GM20431 (cell line): ENCODE data around the gene SLC35D3.
"Not testable (repeated sequence)": the region's sequence is repeated elsewhere in the genome, so short reads cannot be mapped to it uniquely, and the experiment has no call there.

Experiments
- in situ Hi-C: fragments of 300-500 bp; cut with MseI, MboI; formaldehyde crosslinking; loops from one replicate; pipeline ENCODE4 v1.15.0; 2020; ENCODE audit warnings: low sequenced_read_pairs; ENCODE audit not compliant: unreplicated experiment

SLC35D3 gene

DNA sequence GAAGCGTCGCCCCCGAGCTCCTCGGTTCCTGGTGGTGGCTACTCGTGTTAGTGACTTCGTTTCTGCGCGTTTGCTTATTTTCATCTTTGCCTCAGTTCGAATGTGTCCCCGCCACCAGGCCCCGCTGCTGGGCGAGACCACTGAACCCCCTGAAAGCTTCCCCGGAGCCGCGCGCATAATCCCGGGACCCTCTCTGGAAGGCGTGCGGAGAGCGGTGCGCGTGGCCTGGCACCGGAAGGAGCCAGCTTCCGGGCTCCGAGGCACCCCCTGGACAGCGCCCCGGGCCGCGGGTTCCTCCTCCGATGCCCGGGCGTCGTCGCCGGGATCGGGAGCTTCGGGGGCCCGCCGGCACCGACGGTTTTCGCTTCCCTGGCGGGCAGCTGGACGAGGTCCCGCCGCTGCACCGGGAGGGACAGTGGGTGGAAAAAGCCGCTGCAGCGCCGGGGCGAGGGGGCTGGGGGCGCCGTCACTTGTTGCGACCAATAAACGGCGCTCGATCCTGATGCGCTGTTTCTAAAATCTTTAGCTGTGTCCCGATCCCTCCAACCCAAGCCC lies 643 bp upstream of the SLC35D3 start:
- in situ Hi-C loops = no loop called here

DNA sequence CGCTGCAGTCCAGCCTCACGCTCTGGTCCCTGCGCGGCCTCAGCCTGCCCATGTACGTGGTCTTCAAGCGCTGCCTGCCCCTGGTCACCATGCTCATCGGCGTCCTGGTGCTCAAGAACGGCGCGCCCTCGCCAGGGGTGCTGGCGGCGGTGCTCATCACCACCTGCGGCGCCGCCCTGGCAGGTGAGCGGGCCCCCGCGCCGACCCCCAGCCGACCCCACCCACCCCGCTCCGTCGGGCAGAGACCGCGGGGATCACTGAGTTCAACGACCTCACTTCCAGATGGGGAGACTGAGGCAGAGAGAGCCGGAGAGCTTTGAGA lies 545 bp downstream of the SLC35D3 start:
- in situ Hi-C loops = no loop called here

DNA sequence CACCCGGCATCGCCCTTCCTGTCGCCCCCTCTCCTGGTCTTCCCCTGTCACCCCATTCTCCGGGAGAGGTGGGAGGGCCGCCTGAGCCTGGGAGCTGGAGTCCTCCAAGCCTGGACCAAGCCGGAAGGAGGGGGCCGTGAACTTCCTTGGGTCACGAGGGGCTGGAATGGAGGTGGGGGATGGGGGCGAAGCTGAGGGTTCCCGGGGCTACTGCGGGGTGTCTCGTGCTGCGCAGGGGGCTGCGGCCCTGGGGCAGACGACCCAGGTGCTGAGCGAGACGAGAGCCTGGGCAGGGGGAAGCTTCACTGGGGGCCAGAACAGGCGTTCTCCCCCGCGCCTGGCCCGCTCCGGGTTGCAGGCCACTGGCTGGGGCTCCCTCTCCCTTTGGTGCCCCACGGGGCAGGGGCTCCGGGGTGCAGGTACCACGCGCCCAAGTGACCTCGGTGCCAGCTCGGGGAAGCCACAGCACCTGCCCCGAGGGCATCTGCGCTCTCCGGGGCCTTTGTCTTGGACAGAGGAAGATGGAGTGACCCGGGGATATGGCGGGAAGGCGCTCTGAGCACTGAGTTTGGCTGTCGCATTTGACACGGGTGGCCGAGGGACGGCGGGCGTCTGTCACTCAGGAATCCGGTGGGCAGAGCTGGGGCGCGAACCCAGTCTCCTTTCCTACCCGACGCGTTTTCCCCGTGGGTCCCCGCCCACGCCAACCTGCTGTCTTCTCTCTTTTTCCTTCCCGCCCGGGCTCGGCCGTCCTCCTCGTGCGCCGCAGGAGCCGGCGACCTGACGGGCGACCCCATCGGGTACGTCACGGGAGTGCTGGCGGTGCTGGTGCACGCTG lies 1.2 kb downstream of the SLC35D3 start:
- in situ Hi-C loops = no loop called here

DNA sequence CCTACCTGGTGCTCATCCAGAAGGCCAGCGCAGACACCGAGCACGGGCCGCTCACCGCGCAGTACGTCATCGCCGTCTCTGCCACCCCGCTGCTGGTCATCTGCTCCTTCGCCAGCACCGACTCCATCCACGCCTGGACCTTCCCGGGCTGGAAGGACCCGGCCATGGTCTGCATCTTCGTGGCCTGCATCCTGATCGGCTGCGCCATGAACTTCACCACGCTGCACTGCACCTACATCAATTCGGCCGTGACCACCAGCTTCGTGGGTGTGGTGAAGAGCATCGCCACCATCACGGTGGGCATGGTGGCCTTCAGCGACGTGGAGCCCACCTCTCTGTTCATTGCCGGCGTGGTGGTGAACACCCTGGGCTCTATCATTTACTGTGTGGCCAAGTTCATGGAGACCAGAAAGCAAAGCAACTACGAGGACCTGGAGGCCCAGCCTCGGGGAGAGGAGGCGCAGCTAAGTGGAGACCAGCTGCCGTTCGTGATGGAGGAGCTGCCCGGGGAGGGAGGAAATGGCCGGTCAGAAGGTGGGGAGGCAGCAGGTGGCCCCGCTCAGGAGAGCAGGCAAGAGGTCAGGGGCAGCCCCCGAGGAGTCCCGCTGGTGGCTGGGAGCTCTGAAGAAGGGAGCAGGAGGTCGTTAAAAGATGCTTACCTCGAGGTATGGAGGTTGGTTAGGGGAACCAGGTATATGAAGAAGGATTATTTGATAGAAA lies 2.0 kb downstream of the SLC35D3 start:
- in situ Hi-C loops = no loop called here

DNA sequence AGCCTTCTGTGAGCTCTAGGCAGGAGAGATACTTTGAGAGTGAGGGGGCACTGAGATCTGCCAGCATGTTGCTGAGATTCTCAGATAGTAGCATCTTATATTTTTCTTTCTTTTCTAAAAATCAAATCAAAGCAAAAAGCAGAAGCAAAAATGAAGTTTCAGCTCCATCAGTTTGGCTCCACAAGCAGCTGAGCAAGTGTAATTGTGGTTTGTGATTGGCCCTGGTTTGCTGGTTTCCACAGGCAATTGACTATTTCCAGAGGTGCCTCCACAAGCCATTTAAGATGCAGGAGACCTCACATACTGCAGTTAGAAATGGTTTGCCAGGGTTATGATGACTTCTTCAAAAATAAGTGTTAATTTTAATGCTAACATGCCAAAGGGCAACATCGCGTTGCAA lies 4.3 kb downstream of the SLC35D3 start:
- in situ Hi-C loops = no loop called here

DNA sequence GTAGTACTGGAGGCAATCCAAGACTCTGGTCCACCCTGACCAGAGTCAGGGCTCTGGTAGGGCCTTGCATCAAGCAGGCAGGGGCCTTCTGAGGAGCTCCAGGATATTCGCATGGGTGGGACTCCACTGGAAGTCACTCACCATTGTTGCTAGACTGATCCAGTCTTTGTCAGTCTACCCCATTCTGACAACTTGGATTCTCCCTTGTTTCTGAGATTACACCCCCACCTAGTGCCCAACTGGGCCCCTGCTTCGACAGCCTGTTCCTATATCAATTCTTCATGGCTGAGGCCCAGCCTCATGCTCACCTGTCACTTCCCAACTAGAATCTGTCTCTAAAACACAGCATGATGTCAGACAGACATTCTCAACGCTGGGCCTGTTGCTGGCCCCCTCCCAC lies 5.2 kb downstream of the SLC35D3 start:
- in situ Hi-C loops = no loop called here

DNA sequence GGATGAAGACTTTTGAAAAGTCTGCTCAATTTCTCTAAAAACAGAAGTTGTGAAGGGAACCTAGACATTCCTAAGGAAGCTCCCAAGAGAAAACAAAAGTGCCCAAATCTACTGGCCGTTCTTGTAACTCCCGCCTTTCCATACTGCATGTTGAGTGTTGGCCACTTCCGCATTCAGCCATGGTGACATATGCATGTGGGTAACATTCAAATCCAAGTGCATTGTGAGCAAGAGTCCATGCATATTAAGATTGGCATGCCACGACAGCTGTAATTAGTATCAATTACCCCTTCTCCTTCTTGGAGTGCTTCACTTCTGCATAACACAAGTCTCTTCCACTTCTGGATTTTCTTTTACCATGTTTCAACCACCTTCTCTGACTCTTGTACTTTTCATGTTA lies 8.4 kb downstream of the SLC35D3 start:
- in situ Hi-C loops = no loop called here

DNA sequence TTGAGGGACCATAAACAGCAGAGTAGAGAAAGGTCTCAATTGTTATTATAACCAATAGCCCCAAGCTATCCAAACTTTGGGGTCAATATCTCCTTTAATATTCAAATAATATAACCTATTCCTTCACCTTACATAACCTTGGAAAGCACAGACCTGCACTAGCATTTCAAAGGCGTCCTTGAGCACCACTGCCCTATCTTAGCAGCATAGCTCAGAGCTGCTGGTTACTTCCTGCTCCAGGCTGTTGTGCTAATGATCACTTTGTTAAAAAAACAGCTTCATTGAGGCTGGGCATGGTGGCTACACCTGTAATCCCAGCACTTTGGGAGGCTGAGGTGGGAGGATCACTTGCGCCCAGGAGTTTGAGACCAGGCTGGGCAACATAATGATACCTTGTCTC lies 10.5 kb downstream of the SLC35D3 start:
- in situ Hi-C loops = no loop called here

DNA sequence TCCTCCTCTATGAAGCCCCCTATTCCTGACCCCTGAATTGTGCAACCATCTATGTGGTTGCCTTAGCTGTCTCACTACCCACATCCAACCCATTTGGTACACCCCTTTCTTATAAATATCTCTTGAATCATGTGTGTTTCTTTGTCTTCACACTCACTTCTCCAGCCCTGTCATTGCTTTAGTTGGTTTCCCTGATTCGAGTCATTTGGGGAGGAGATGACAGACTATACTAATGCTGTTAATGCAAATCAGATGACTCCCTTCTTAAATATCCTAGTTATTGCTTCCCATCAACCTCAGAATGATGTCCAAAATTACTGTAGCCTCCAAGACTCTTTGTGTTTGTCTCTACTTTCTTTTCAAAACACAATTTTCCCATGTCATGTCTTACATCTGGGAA lies 23.0 kb downstream of the SLC35D3 start:
- in situ Hi-C loops = no loop called here

DNA sequence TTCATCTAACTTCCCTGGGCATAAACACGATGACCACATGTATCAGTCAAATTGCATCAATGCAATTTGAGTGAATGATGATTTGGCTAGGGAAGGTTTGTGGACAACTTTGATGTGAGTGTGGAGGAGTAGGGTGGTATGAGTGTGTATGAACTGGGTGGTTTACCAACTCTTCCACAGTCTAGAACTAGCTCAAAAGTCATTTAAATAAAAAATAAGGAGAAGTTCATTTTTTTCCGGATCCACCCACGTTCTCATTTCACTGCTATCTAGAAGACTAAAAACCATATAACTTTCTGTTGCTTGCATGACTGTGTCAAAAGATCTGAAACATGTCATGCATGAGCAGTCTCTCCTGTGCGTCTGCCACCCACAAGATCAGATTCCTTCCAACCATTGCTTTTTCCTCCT lies 23.6 kb downstream of the SLC35D3 start:
- in situ Hi-C loops = no loop called here

DNA sequence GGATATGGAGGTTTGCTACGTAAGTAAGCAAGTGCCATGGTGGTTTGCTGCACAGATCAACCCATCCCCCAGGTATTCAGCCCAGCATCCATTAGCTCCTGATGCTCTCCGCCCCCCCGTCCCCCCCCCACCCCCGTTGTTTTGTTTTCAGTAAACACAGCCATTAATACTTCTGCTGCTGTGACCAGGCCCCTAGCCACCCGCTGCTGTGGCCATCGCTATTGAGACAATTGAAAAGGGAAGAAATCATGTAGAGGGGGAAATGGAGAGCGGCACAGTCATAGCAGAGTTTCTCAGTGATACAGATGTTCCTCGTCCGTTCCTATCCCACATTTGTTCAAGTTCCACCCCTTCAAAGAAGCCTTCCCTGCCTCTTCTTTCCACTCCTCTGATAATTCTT lies 24.9 kb downstream of the SLC35D3 start:
- in situ Hi-C loops = no loop called here

DNA sequence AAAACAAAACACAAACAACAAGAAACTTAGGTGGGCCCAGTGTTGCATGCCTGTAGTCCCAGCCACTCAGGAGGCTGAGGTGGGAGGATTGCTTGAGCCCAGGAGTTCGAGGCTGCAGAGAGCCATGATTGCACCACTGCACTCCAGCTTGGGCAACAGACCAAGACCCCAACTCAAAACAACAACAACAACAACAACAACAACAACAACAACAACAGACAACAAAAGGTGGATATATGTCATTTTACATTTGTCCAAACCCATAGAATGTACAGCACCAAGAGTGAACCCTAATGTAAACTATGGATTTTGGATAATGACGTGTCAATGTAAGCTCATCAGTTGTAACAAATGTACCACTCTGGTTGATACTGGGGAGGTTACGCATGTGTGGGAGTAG lies 27.9 kb downstream of the SLC35D3 start:
- in situ Hi-C loops = not testable (repeated sequence)

DNA sequence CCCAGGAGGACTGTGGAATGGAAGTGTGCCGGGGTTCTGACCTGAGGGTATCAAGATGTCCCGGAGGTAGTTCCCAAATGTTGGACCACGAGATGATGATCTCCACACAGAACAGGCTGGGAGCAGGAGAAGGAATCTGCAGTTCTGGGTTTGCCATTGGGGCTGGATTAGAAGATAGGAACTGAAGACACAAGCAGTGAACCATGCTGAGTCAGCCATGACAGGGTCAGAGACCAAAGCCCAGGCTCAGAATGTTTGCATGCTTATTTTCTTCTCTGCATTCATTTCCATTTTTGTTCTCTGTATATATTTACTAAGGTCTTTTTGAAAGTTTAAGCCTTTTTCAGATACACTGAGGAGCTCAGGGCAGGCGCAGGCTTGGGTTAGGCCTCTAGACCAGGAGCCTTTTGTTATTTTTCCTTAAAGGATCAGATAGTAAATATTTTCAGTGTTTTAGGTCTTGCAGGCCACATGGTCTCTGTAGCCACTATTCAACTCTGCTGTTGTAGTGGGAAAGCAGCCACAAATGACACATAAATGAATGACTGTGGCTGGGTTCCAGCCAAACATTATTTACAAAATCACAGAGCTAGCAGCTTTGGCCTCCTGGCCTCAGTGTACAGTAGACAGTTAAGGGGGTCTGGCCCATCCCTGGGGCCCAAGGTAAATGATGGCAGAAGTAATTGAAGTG lies 28.5 kb downstream of the SLC35D3 start:
- in situ Hi-C loops = no loop called here

DNA sequence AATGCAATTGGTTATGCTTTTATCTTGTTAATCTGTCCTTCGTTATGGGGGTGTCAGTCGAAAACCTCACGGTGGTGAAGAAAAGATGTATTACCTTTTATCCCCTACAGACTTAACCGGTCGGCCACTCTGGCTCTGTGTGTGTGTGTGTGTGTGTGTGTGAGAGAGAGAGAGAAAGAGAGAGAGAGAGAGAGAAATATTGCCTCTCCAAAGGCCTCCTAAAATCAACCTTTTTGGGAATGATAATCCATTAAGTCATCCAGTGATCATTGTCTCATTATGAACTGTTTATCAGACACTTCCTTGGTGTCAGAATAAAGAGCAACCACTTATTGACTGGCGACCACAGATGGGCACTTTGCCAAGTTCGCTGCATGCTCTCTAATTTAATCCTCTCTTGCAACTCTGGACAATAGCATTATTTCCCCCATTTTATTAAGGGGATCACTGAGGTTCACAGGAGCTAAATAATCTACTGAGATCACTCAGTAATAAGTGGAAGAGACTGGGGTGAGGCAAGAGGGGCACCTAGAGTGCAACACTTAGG lies 30.7 kb downstream of the SLC35D3 start:
- in situ Hi-C loops = no loop called here

DNA sequence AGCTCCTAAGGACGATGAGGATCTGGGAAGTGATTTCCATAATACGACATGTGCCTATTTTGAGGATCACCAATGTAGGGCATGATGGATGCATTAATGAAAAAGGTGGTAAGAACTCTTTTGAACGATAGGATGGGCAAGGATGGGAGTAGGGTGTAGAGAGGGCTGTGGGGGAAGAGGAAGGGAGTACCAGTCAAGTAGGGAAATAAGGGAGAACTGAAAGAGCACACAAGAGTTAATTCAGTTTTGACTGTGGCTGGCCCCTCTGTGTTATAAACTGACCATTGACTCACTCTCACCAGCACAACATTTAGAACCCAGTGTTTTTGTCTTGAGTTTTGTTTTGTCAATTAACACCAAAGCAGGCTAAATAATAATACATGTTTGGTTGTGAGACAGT lies 33.0 kb downstream of the SLC35D3 start:
- in situ Hi-C loops = no loop called here

DNA sequence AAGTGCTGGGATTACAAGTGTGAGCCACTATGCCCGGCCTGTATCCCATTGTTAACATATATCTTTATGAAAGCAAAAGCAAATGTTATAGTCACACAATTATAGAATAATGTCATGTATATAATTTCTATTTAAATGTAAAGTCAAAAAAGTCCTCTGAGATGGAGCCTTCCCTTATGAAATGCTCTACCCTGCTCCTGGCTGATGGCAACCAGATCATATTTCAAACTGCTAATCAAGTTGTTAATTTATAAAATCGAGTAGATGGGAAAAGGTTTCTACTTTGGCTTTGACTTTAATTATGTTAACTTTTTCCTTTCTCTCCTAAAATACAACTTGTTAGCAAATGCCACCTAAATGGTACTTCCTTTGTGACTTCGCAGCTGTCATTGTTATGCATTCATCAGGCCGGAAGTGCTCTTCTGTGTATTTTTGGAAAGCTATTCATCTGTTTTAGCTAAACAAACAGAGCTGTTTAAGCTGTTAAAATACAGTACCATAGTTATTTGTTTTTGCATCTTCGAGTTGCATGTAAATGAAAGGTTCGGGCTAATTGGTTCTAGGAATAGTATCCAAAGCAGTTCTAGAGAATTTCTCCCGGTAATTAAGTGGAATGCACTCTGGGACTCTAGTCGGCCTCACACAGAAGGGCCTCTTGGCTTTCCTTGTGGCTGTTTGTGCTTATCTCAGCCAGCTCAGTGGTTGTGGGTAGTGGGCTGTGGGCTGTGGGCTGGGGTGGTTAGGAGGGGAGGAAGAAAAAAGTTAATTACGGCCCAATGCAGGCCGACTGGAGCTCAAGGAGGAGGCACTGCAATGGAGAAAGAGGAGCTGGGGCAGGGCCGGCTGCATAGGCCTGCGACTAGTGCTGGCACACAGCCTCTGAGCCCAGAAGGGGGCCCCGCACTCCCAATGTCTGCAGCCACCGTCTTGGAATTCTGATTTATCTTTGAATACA lies 34.8 kb downstream of the SLC35D3 start:
- in situ Hi-C loops = no loop called here

DNA sequence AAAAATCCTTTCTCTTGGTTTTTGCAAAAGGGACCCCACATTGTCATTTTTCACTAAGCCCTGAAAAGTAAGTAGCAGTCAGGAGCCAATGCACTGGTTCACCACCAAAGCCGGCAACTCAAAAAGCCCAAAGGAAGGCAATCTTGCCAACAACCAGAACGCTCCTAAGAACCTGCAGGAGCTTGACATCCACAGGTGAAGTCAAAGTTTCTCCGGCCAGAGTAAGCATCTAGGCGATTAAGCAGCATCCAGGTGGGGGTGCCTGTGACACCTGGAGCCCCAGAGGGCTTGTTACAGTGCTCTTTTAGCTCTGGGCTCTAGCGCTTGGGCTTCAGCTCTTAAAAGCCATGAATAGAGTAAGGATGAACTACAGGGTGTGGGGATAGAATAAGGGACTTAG lies 36.1 kb downstream of the SLC35D3 start:
- in situ Hi-C loops = no loop called here

DNA sequence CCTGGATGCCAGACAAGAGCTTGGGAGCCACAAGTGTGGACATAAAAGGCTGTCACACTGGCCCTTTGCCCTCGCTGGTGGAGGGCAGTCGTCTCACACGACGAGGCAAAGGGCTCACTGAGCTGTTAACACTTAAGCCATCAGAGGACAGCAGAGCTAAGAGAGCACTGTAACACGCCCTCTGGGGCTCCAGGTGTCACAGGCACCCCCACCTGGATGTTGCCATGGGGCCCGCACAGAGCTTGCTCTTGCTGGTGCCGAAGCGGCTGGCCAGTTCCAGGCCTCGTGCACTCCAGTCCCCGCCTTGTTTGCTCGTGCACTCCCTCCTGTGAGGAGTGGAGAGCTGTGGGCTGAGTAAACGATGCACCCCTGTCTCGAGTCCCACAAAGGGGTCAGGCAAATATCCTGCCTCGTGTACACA lies 37.4 kb downstream of the SLC35D3 start:
- in situ Hi-C loops = no loop called here

DNA sequence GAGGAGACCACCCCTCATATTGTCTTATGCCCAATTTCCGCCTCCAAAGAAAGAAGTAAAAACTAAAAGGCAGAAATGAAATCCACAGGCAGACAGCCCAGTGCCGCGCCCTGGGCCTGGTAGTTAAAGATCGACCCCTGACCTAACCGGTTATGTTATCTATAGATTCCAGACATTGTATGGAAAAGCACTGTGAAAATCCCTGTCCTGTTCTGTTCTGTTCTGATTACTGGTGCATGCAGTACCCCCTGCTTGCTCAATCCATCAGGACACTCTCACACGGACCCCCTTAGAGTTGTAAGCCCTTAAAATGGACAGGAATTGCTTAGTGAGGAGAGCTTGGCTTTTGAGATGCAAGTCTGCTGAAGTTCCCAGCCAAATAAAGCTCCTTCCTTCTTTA lies 37.8 kb downstream of the SLC35D3 start:
- in situ Hi-C loops = not testable (repeated sequence)

DNA sequence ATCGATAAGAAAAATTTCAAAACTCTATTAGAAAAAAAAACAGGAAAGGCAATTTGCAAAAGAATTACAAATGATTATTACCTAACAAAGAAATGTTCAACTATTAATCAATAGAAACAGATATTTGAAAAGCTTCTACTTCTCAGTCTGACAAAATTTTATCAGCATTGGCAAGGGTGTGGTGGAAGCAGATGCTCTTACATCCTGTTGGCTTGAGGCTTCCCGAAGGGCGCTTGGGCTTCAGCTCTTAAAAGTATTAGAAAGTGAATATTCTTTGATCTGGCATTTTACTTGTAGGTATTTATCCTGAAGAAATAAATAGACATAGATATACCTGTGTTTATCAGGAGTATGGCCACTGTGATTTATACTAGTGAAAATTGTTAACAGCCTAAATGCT lies 38.7 kb downstream of the SLC35D3 start:
- in situ Hi-C loops = no loop called here
